Bronchial smooth muscle cell (primary cell): Measurements from ENCODE around the gene MELTF. TPM values are rescaled to one million over a fixed set of nuclear protein-coding genes. Genes with fewer than 3 reads are reported as not detected.

Experiments used
- total RNA-seq: library from RNA; depleted of rRNA; stranded (reverse); fragments of >200 nt; gene quantifications from 2 replicates; pipeline ENCODE4 v1.2.1, GENCODE V29; 2014

MELTF gene
- 7.7 and 11.2 TPM in 2 replicates for total RNA-seq

GRCh38 chr3:197029511-197030167, at the start of gene MELTF:
Gene MELTF (minus strand): TSS chr3:197029817. CDS start chr3:197029702, 115 bp downstream.

DNA sequence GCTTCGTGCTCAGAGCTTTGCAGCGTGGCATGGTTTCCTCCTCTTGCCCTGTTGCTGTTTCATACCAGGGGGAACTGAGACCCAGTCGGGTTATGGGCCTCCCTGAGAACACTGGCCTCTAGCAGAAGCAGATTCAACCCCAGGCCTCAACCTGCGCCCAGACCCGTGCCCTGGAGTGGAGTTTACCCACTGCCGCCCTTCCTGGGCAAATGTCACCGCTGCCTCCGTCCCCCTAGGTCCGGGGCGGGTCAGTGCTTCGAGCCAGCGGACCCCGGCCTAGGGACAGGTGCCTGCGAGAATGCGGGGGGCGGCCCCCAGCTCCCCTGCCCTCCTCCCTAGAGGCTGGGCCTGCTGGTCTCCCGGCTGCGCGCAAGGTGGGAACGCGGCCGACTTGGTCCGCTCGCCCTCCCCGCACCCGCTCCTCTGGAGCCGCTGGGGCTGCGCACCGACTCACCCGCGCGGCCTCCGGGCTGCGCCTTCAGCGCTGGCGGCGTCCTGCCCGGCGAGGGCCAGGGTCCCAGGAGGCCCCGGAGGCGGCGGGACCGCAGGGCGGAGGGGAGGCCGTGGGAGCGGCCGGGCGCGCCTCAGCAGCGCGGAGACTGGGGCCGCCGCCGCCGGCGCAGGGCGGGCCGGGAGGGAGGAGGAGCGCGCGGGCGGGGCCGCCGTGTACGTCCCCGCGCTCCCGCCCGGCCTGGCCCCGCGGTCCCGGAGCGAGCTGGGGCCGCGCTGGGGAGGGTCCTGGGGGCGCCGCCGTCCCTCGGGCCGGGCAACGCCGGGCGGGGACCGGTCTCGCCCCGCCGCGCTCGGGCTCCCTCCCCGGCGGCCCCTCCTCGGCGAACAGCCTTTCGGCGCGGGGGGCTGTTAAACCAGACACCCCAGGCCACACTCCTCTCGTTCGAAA, 61.1 kb downstream of the MELTF start, which contains the start of gene PIGZ:
PIGZ (minus strand) TSS at position 601 of the 901 bp plus-strand sequence. CDS start 16,802 bp downstream, outside the sequence.

Other genes with a start within 250 kb of the MELTF start
- gene SENP5, start 161.9 kb downstream of the MELTF start, total RNA-seq, result 28.7 and 33.7 TPM in 2 replicates
- gene NCBP2, start 87.3 kb downstream of the MELTF start, total RNA-seq, result 50.1 and 68.9 TPM in 2 replicates
- 1.3 TPM in 2 replicates for gene PIGZ, start 61.0 kb downstream of the MELTF start, total RNA-seq